Transverse colon (tissue), 3 donors: Measurements from ENCODE around the gene FAM47E.

Source experiments
- CTCF ChIP-seq, 5 experiments: fragments of 200-600 bp in 3 of 5; fragments of 450-650 bp in 2 of 5; sonication (generic) in 3 of 5; IDR thresholded peaks; 1 replicate in 2 of 5; 2 replicates in 3 of 5; pipeline ENCODE4 v1.5.1; 2016 to 2017; ENCODE audit warnings: antibody characterized with exemption in 5 of 5, inconsistent platforms in 3 of 5, mild to moderate bottlenecking in 2 of 5, moderate library complexity in 1 of 5
- POLR2A ChIP-seq: fragments of 450-650 bp; IDR thresholded peaks from one replicate; pipeline ENCODE4 v1.6.1; 2016; ENCODE audit warnings: antibody characterized with exemption, mild to moderate bottlenecking, moderate library complexity

- TF ChIP-seq POLR2A (no peak), CTCF (IDR thresholded peaks at IDR 0.05) (no peak)
These were observed 53.6 kb downstream of the FAM47E start for GRCh38 chr4:76305033-76305687.
